ENCODE measurements around the gene CHRNB2.

CHRNB2 gene

DNA sequence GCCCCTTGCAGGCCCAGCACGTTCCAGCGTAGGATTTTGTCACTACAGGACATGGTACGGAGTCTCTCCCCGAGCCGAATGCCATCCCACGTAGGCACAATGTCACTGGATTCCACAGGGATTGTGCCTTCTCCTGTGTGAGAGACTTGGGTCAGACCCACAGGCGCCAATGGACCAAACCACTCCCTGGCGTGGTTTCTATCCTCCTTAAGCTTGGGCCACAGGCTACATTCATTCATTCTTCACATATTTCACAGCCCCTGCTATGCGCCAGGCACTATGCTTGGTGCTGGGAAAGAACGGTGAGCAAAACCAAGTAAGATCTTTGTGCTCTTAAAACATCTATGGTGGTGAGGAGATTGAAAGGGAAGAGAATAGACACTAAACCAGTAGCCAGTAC is 18.7 kb downstream of the CHRNB2 start:
- Histone ChIP-seq H3K14ac (ENCODE audit: low read length) (no peak overlapping the region), H3K79me1 (ENCODE audit: low read depth, low read length) (no peaks in the 10 kb centered on the region), H3K27me3 (ENCODE audit: control insufficient read depth in 3 of 3, insufficient read depth in 3 of 3, low read depth in 1 of 3, low read length in 3 of 3) (no peaks in the 10 kb centered on the region), H3K9ac (ENCODE audit: low read depth, low read length, poor library complexity) (no peak overlapping the region), H4K8ac (ENCODE audit: low read depth, low read length) (no peak overlapping the region), H3K9me3 (replicated peaks in 1 of 2; ENCODE audit: control insufficient read depth in 2 of 2, insufficient read depth in 1 of 2, low read depth in 1 of 2, low read length in 2 of 2) (no peaks in the 10 kb centered on the region), H3K27ac (replicated peaks; ENCODE audit: low read length) (no peak overlapping the region), H2AK5ac (ENCODE audit: low read depth, low read length) (no peak overlapping the region), H3K4me1 (ENCODE audit: control insufficient read depth in 2 of 2, insufficient read depth in 1 of 2, low read depth in 1 of 2, low read length in 2 of 2) (no peaks in the 10 kb centered on the region), H3K4me2 (ENCODE audit: insufficient read depth, low read length, poor library complexity, severe bottlenecking) (no peak overlapping the region), H3K4ac (ENCODE audit: low read length) (no peak overlapping the region), H3K4me3 (ENCODE audit: low read length in 2 of 2) (no peak overlapping the region), H3K36me3 (replicated peaks in 1 of 2; ENCODE audit: control insufficient read depth in 2 of 2, insufficient read depth in 2 of 2, low read length in 2 of 2) (peaks cover 70 to 99% of the 10 kb centered on the region in 2 donors), H3K18ac (ENCODE audit: low read length) (no peak overlapping the region), H3K23ac (ENCODE audit: low read depth, low read length, poor library complexity) (no peak overlapping the region), H4K91ac (ENCODE audit: low read depth, low read length, poor library complexity) (no peak overlapping the region), H2BK5ac (ENCODE audit: low read length) (no peak overlapping the region), H2BK15ac (ENCODE audit: low read length) (no peak overlapping the region), H2AFZ (ENCODE audit: low read length) (no peak overlapping the region), H2BK120ac (ENCODE audit: low read depth, low read length) (no peak overlapping the region), H2BK12ac (ENCODE audit: low read length) (no peak overlapping the region)
- WGBS, 2 donors (ENCODE audit: extremely low coverage in 2 of 2, insufficient read length in 2 of 2, insufficient replicate concordance in 1 of 2): no CpG with 5 or more reads among the region's 10 CpGs
- no peak for DNase-seq (ENCODE audit: low spot score)

DNA sequence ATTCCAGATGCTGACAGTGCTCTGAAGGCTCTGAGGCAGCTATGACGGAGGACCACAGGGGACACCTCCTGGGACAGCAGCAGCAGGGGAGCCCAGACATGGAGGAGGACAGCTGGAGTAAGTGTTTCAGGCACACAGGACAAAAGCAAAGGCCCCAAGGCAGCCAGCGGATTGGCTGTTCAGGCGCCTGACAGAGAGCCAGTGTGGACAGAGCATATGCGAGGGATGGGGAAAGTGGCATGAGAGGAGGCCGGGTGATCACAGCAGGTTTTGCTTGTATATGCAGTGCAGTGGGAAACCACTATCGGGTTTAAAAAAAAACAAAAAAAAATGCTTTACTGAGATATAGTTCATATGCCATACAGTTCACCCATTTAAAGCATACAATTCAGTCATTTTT is 19.1 kb downstream of the CHRNB2 start:
- Histone ChIP-seq H3K14ac (ENCODE audit: low read length) (no peak overlapping the region), H3K9me3 (replicated peaks in 1 of 2; ENCODE audit: control insufficient read depth in 2 of 2, insufficient read depth in 1 of 2, low read depth in 1 of 2, low read length in 2 of 2) (no peaks in the 10 kb centered on the region), H2BK12ac (ENCODE audit: low read length) (no peak overlapping the region), H2BK120ac (ENCODE audit: low read depth, low read length) (no peak overlapping the region), H3K4me2 (ENCODE audit: insufficient read depth, low read length, poor library complexity, severe bottlenecking) (no peak overlapping the region), H2BK15ac (ENCODE audit: low read length) (no peak overlapping the region), H3K4me3 (ENCODE audit: low read length in 2 of 2) (no peak overlapping the region), H3K18ac (ENCODE audit: low read length) (no peak overlapping the region), H2AK5ac (ENCODE audit: low read depth, low read length) (no peak overlapping the region), H3K79me1 (ENCODE audit: low read depth, low read length) (no peaks in the 10 kb centered on the region), H2BK5ac (ENCODE audit: low read length) (no peak overlapping the region), H3K9ac (ENCODE audit: low read depth, low read length, poor library complexity) (no peak overlapping the region), H4K91ac (ENCODE audit: low read depth, low read length, poor library complexity) (no peak overlapping the region), H3K27ac (replicated peaks; ENCODE audit: low read length) (no peak overlapping the region), H3K4me1 (ENCODE audit: control insufficient read depth in 2 of 2, insufficient read depth in 1 of 2, low read depth in 1 of 2, low read length in 2 of 2) (no peaks in the 10 kb centered on the region), H2AFZ (ENCODE audit: low read length) (no peak overlapping the region), H4K8ac (ENCODE audit: low read depth, low read length) (no peak overlapping the region), H3K36me3 (replicated peaks in 1 of 2; ENCODE audit: control insufficient read depth in 2 of 2, insufficient read depth in 2 of 2, low read length in 2 of 2) (peaks cover 73 to 100% of the 10 kb centered on the region in 2 donors), H3K4ac (ENCODE audit: low read length) (no peak overlapping the region), H3K27me3 (ENCODE audit: control insufficient read depth in 3 of 3, insufficient read depth in 3 of 3, low read depth in 1 of 3, low read length in 3 of 3) (no peaks in the 10 kb centered on the region), H3K23ac (ENCODE audit: low read depth, low read length, poor library complexity) (no peak overlapping the region)
- no peak for DNase-seq (ENCODE audit: low spot score)
- WGBS, 2 donors (ENCODE audit: extremely low coverage in 2 of 2, insufficient read length in 2 of 2, insufficient replicate concordance in 1 of 2): no CpG with 5 or more reads among the region's 6 CpGs

DNA sequence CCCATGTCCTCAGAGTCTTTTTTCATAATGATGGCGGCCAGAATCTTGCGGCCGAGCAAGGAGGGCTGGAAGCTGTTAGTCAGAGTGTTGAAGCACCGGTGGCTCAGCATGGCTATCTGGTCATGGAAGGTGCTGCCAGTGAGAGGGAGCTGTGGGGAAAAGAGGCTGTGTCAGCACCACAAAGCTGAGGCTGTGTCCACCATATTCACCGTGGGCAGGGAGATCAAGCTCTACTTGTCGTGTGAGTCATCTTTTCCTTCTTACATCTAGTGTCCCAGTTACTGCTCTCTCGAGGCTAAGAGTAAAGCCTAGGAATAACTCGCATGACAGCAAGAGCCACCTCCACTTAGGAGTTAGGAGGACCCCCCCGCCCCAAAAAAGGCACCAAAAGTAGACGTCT is 22.2 kb downstream of the CHRNB2 start:
- no peak overlapping the region for H3K4me2 ChIP-seq (ENCODE audit: insufficient read depth, low read length, poor library complexity, severe bottlenecking)
- H2AFZ ChIP-seq (ENCODE audit: low read length): no peak overlapping the region
- no peaks in the 10 kb centered on the region for H3K79me1 ChIP-seq (ENCODE audit: low read depth, low read length)
- no peak overlapping the region for H3K23ac ChIP-seq (ENCODE audit: low read depth, low read length, poor library complexity)
- no peak overlapping the region for H2BK12ac ChIP-seq (ENCODE audit: low read length)
- H3K27ac ChIP-seq (replicated peaks; ENCODE audit: low read length): no peak overlapping the region
- H4K91ac ChIP-seq (ENCODE audit: low read depth, low read length, poor library complexity): no peak overlapping the region
- H2BK15ac ChIP-seq (ENCODE audit: low read length): no peak overlapping the region
- no peaks in the 10 kb centered on the region for H3K27me3 ChIP-seq (ENCODE audit: control insufficient read depth in 3 of 3, insufficient read depth in 3 of 3, low read depth in 1 of 3, low read length in 3 of 3)
- no peak for DNase-seq (ENCODE audit: low spot score)
- H3K9ac ChIP-seq (ENCODE audit: low read depth, low read length, poor library complexity): no peak overlapping the region
- no peaks in the 10 kb centered on the region for H3K4me1 ChIP-seq (ENCODE audit: control insufficient read depth in 2 of 2, insufficient read depth in 1 of 2, low read depth in 1 of 2, low read length in 2 of 2)
- H2AK5ac ChIP-seq (ENCODE audit: low read depth, low read length): no peak overlapping the region
- H2BK120ac ChIP-seq (ENCODE audit: low read depth, low read length): no peak overlapping the region
- no peak overlapping the region for H3K4ac ChIP-seq (ENCODE audit: low read length)
- no peak overlapping the region for H3K4me3 ChIP-seq (ENCODE audit: low read length in 2 of 2)
- H3K18ac ChIP-seq (ENCODE audit: low read length): no peak overlapping the region
- H4K8ac ChIP-seq (ENCODE audit: low read depth, low read length): no peak overlapping the region
- H3K36me3 ChIP-seq (replicated peaks in 1 of 2; ENCODE audit: control insufficient read depth in 2 of 2, insufficient read depth in 2 of 2, low read length in 2 of 2): peaks cover 57 to 98% of the 10 kb centered on the region in 2 donors
- H3K9me3 ChIP-seq (replicated peaks in 1 of 2; ENCODE audit: control insufficient read depth in 2 of 2, insufficient read depth in 1 of 2, low read depth in 1 of 2, low read length in 2 of 2): no peaks in the 10 kb centered on the region
- no CpG with 5 or more reads among the region's 10 CpGs for WGBS, 2 donors (ENCODE audit: extremely low coverage in 2 of 2, insufficient read length in 2 of 2, insufficient replicate concordance in 1 of 2)
- no peak overlapping the region for H3K14ac ChIP-seq (ENCODE audit: low read length)
- H2BK5ac ChIP-seq (ENCODE audit: low read length): no peak overlapping the region

DNA sequence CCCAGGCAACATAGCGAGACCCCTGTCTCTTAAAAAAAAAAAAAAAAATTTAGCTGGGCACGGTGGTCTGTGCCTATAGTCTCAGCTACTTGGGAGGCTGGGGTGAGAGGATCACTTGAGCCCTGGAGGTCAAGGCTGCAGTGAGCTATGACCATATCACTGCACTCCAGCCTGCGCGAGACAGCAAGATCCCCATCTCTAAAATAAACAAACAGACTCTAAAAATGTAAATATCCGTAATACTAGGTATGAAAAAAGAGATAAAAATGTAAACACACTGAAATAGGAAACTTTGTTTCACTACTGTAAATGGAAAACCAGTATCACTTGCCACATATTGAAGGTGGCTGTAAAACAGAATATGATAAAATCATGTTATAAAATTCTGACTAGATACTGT is 23.2 kb downstream of the CHRNB2 start:
- H2BK15ac ChIP-seq (ENCODE audit: low read length): no peak overlapping the region
- no peak overlapping the region for H2AK5ac ChIP-seq (ENCODE audit: low read depth, low read length)
- no peak overlapping the region for H4K8ac ChIP-seq (ENCODE audit: low read depth, low read length)
- H3K4me1 ChIP-seq (ENCODE audit: control insufficient read depth in 2 of 2, insufficient read depth in 1 of 2, low read depth in 1 of 2, low read length in 2 of 2): no peaks in the 10 kb centered on the region
- WGBS, 2 donors (ENCODE audit: extremely low coverage in 2 of 2, insufficient read length in 2 of 2, insufficient replicate concordance in 1 of 2): no CpG with 5 or more reads among the region's 5 CpGs
- no peak overlapping the region for H3K9ac ChIP-seq (ENCODE audit: low read depth, low read length, poor library complexity)
- H3K4ac ChIP-seq (ENCODE audit: low read length): no peak overlapping the region
- no peaks in the 10 kb centered on the region for H3K27me3 ChIP-seq (ENCODE audit: control insufficient read depth in 3 of 3, insufficient read depth in 3 of 3, low read depth in 1 of 3, low read length in 3 of 3)
- no peak overlapping the region for H3K4me2 ChIP-seq (ENCODE audit: insufficient read depth, low read length, poor library complexity, severe bottlenecking)
- DNase-seq (ENCODE audit: low spot score): no peak
- no peak overlapping the region for H4K91ac ChIP-seq (ENCODE audit: low read depth, low read length, poor library complexity)
- H2BK5ac ChIP-seq (ENCODE audit: low read length): no peak overlapping the region
- H2AFZ ChIP-seq (ENCODE audit: low read length): no peak overlapping the region
- no peak overlapping the region for H3K14ac ChIP-seq (ENCODE audit: low read length)
- H3K27ac ChIP-seq (replicated peaks; ENCODE audit: low read length): no peak overlapping the region
- H3K4me3 ChIP-seq (ENCODE audit: low read length in 2 of 2): no peak overlapping the region
- no peak overlapping the region for H3K18ac ChIP-seq (ENCODE audit: low read length)
- no peaks in the 10 kb centered on the region for H3K9me3 ChIP-seq (replicated peaks in 1 of 2; ENCODE audit: control insufficient read depth in 2 of 2, insufficient read depth in 1 of 2, low read depth in 1 of 2, low read length in 2 of 2)
- no peak overlapping the region for H2BK120ac ChIP-seq (ENCODE audit: low read depth, low read length)
- H3K23ac ChIP-seq (ENCODE audit: low read depth, low read length, poor library complexity): no peak overlapping the region
- no peaks in the 10 kb centered on the region for H3K79me1 ChIP-seq (ENCODE audit: low read depth, low read length)
- peaks cover 53 to 98% of the 10 kb centered on the region in 2 donors for H3K36me3 ChIP-seq (replicated peaks in 1 of 2; ENCODE audit: control insufficient read depth in 2 of 2, insufficient read depth in 2 of 2, low read length in 2 of 2)
- H2BK12ac ChIP-seq (ENCODE audit: low read length): no peak overlapping the region

Data from neuronal stem cell (in vitro differentiated cells).